ENCODE data around the gene UPP1. TPM values are rescaled to one million over a fixed set of nuclear protein-coding genes. Genes with fewer than 3 reads are reported as not detected.

The UPP1 gene
- total and polyA plus RNA-seq, 2 of the 13 experiments (the other 11 are each of a cell fraction or from before 2014, with no cell fraction given) = 5.7 to 9.8 TPM

GRCh38 chr7:48140001-48140681 is 51.1 kb downstream of the UPP1 start (continued):
- TF ChIP-seq KLF6 (CRISPR knock-in tag; IDR thresholded peaks at IDR 0.05) (peak; percentile 53; the same call in 1 of the 2 replicates), SP140L (CRISPR knock-in tag; IDR thresholded peaks at IDR 0.05; ENCODE audit: borderline replicate concordance) (peak; percentile 52; the same call in 1 of the 2 replicates), ASH2L (IDR thresholded peaks at IDR 0.05; ENCODE audit: insufficient read length, low read depth, low read length) (peak; percentile 79), ZNF124 (CRISPR knock-in tag; IDR thresholded peaks at IDR 0.05) (no peak), SALL1 (CRISPR knock-in tag; IDR thresholded peaks at IDR 0.05) (peak; percentile 99), ZNF17 (CRISPR knock-in tag; IDR thresholded peaks at IDR 0.05) (no peak), REL (CRISPR knock-in tag; conservative IDR thresholded peaks at IDR 0.05) (0 out of 2 replicates have a peak, but pooled peaks have one; percentile 43), NR2F2 (IDR thresholded peaks at IDR 0.05; ENCODE audit: borderline replicate concordance, low read depth) (peak; percentile 92), ZNF143 (CRISPR knock-in tag; IDR thresholded peaks at IDR 0.05) (peak; percentile 75), IKZF5 (CRISPR knock-in tag; IDR thresholded peaks at IDR 0.05) (peak; percentile 81), KMT2B (CRISPR knock-in tag; IDR thresholded peaks at IDR 0.05) (peak; percentile 56; the same call in 1 of the 2 replicates), ZC3H4 (CRISPR knock-in tag; IDR thresholded peaks at IDR 0.05; ENCODE audit: borderline replicate concordance) (no peak), SNAI1 (CRISPR knock-in tag; IDR thresholded peaks at IDR 0.05; ENCODE audit: borderline replicate concordance) (no peak)
- TF ChIP-seq, protein P1, sequence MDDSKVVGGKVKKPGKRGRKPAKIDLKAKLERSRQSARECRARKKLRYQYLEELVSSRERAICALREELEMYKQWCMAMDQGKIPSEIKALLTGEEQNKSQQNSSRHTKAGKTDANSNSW (CRISPR knock-in tag; IDR thresholded peaks at IDR 0.05; ENCODE audit: borderline replicate concordance) = no peak
- TF ChIP-seq, protein P2, sequence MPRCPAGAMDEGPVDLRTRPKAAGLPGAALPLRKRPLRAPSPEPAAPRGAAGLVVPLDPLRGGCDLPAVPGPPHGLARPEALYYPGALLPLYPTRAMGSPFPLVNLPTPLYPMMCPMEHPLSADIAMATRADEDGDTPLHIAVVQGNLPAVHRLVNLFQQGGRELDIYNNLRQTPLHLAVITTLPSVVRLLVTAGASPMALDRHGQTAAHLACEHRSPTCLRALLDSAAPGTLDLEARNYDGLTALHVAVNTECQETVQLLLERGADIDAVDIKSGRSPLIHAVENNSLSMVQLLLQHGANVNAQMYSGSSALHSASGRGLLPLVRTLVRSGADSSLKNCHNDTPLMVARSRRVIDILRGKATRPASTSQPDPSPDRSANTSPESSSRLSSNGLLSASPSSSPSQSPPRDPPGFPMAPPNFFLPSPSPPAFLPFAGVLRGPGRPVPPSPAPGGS (CRISPR knock-in tag; IDR thresholded peaks at IDR 0.05) = no peak
- TF ChIP-seq, protein P3, sequence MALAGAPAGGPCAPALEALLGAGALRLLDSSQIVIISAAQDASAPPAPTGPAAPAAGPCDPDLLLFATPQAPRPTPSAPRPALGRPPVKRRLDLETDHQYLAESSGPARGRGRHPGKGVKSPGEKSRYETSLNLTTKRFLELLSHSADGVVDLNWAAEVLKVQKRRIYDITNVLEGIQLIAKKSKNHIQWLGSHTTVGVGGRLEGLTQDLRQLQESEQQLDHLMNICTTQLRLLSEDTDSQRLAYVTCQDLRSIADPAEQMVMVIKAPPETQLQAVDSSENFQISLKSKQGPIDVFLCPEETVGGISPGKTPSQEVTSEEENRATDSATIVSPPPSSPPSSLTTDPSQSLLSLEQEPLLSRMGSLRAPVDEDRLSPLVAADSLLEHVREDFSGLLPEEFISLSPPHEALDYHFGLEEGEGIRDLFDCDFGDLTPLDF (CRISPR knock-in tag; IDR thresholded peaks at IDR 0.05) = no peak
- TF ChIP-seq, protein P4, sequence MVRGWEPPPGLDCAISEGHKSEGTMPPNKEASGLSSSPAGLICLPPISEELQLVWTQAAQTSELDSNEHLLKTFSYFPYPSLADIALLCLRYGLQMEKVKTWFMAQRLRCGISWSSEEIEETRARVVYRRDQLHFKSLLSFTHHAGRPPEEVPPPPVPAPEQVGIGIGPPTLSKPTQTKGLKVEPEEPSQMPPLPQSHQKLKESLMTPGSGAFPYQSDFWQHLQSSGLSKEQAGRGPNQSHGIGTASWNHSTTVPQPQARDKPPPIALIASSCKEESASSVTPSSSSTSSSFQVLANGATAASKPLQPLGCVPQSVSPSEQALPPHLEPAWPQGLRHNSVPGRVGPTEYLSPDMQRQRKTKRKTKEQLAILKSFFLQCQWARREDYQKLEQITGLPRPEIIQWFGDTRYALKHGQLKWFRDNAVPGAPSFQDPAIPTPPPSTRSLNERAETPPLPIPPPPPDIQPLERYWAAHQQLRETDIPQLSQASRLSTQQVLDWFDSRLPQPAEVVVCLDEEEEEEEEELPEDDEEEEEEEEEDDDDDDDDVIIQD (CRISPR knock-in tag; IDR thresholded peaks at IDR 0.05; ENCODE audit: low read depth) = 0 out of 2 replicates have a peak, but pooled peaks have one; percentile 21
- TF ChIP-seq, protein P5, sequence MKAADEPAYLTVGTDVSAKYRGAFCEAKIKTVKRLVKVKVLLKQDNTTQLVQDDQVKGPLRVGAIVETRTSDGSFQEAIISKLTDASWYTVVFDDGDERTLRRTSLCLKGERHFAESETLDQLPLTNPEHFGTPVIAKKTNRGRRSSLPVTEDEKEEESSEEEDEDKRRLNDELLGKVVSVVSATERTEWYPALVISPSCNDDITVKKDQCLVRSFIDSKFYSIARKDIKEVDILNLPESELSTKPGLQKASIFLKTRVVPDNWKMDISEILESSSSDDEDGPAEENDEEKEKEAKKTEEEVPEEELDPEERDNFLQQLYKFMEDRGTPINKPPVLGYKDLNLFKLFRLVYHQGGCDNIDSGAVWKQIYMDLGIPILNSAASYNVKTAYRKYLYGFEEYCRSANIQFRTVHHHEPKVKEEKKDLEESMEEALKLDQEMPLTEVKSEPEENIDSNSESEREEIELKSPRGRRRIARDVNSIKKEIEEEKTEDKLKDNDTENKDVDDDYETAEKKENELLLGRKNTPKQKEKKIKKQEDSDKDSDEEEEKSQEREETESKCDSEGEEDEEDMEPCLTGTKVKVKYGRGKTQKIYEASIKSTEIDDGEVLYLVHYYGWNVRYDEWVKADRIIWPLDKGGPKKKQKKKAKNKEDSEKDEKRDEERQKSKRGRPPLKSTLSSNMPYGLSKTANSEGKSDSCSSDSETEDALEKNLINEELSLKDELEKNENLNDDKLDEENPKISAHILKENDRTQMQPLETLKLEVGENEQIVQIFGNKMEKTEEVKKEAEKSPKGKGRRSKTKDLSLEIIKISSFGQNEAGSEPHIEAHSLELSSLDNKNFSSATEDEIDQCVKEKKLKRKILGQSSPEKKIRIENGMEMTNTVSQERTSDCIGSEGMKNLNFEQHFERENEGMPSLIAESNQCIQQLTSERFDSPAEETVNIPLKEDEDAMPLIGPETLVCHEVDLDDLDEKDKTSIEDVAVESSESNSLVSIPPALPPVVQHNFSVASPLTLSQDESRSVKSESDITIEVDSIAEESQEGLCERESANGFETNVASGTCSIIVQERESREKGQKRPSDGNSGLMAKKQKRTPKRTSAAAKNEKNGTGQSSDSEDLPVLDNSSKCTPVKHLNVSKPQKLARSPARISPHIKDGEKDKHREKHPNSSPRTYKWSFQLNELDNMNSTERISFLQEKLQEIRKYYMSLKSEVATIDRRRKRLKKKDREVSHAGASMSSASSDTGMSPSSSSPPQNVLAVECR (CRISPR knock-in tag; IDR thresholded peaks at IDR 0.05; ENCODE audit: borderline replicate concordance) = peak; percentile 54; the same call in 1 of the 2 replicates

Data from HepG2 (cell line).